Activated T-cell treated with anti-CD3 and anti-CD28 coated beads for 1 hour (primary cell): Measurements from ENCODE around the gene SRBD1.
A peak's percentile ranks its signal among the peaks of the same experiment; 100 is the strongest.

Experiments used
- DNase-seq: peaks from one replicate; pipeline ENCODE4 v3.0.0-alpha.2; 2020; ENCODE audit warnings: low read depth

The SRBD1 gene, protein sequence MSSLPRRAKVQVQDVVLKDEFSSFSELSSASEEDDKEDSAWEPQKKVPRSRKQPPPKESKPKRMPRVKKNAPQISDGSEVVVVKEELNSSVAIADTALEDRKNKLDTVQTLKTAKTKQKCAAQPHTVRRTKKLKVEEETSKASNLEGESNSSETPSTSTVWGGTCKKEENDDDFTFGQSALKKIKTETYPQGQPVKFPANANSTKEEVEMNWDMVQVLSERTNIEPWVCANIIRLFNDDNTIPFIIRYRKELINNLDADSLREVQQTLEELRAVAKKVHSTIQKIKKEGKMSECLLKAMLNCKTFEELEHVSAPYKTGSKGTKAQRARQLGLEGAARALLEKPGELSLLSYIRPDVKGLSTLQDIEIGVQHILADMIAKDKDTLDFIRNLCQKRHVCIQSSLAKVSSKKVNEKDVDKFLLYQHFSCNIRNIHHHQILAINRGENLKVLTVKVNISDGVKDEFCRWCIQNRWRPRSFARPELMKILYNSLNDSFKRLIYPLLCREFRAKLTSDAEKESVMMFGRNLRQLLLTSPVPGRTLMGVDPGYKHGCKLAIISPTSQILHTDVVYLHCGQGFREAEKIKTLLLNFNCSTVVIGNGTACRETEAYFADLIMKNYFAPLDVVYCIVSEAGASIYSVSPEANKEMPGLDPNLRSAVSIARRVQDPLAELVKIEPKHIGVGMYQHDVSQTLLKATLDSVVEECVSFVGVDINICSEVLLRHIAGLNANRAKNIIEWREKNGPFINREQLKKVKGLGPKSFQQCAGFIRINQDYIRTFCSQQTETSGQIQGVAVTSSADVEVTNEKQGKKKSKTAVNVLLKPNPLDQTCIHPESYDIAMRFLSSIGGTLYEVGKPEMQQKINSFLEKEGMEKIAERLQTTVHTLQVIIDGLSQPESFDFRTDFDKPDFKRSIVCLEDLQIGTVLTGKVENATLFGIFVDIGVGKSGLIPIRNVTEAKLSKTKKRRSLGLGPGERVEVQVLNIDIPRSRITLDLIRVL

DNA sequence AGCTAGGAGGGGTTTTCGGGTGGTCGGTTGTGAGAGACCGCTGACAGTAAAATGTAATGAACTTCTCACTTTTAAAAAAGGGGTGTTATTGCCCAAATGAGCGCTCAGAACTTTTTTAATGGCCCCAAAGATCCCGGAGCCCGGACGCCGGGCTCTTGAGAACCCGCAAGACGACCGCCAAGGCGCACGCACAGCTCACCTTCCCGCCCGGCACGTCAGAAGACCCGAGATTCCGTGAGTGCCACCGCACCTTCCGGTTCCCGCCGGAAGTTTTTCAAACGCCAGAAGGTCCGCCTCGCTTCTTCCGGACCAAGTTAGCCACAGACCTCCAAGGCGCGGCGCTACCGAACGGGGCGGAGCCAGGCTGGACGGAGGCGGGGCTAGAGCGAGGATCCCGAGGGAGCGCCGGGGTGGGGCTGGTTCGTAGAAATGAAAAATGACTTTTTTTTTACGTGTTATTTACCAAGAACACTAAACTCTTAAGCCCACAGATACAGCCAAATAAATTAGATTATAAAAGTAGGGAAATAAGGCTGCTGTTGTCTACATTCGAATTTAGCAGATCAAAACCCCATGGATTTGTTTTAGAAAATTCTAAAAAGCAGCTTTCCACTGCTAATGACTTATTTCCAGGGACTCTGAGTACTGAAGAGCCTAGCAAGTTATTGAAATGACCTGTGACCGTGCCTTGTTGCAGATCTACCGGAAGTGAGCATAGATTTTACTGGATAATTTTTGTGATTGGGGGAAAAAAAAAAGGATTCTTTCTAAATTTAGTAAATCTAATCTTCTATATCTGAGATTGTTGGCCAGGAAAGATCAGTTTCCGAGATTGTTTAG lies at the start of gene SRBD1:
Gene SRBD1, minus strand, starts transcription at position 248 of the 840 bp plus-strand sequence. CDS start 5,826 bp downstream, outside the sequence.
- DNase-seq: peak; percentile 72

DNA sequence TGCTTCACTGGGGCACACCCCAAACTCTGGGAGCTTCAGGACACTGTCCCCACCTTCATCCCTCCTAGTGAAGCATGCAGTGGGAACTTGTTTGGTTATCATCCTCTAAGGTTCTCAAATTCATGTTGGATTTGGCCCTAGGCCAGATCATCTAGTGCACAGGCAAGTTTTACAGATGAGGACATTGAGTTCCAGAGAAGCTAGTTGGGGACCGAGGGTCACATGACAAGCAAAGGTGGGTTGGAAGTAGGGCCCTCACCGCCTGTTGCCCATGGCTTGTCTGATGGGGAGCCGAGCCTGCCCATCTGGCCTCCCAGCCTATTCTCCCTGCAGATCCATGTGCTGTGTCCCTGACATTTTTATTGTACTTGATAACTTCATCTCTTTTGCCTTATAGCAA lies 43.2 kb upstream of the SRBD1 start:
- no peak for DNase-seq

DNA sequence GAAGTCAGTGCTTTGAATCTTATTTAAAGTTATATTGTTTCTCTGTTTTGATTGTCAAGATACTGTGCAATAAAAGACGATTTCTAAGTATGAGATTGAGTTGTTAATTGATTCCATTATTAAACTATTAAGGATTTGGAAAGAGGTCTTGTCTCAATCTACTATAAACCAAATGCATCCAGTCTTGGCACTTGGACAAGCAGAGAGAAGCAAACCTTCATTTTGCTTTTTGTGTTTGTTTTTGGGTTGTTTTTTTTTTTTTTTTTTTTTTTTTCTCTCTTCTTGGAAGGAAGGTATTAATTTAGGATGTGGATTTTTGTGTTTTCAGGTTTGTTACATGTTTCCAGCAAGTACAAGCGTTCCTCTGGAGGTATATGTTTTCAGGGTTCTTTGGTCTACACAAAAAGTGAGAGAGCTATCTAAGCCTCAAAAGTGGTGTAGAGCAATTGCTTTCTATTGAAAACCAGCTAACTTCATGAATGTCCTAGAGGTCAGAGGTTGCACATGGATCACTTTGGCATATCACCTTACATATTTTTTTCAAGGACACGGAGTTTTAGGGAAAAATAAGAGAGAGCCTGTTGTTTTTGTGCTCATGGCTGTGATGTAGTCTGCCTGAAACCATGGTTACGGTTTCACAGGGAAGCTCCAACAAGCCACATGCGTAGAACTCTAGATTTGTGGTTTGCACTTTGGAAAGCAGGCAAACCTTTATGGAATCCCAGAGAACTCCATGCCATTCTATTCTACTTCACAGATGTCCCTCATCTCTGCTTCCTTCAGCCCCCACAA lies 42.3 kb upstream of the SRBD1 start:
- no peak for DNase-seq

DNA sequence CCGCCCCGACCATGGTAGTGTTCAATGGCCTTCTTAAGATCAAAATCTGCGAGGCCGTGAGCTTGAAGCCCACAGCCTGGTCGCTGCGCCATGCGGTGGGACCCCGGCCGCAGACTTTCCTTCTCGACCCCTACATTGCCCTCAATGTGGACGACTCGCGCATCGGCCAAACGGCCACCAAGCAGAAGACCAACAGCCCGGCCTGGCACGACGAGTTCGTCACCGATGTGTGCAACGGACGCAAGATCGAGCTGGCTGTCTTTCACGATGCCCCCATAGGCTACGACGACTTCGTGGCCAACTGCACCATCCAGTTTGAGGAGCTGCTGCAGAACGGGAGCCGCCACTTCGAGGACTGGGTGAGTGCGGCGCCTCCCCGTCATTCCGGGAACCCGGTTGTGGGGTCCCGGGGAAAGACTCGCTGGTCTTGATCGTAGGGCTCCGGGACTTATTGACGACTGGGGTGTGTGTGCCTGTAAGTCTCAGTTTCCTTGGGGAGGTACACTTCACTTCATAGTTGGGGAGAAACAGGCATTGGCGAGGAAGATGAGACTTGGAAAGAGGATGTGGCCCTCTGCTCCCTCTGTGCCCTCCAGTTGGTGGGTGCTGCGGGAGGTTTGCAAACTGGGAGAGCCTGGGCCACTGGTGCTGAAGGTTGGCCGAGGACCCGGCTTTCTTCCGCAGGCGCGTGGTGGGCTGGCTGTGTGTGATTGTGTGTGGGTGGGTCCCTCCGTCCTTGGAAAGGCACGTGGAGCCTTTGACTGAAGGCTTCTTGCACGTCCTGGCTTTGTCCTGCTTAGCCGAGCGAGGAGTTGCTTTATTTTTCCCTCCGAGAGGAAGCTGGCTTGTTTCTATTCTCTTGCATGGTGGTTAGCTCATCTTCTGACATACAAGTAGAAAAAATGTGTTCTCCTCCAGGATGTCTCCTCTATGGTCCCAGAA lies 41.3 kb upstream of the SRBD1 start:
- DNase-seq: peak; percentile 12

DNA sequence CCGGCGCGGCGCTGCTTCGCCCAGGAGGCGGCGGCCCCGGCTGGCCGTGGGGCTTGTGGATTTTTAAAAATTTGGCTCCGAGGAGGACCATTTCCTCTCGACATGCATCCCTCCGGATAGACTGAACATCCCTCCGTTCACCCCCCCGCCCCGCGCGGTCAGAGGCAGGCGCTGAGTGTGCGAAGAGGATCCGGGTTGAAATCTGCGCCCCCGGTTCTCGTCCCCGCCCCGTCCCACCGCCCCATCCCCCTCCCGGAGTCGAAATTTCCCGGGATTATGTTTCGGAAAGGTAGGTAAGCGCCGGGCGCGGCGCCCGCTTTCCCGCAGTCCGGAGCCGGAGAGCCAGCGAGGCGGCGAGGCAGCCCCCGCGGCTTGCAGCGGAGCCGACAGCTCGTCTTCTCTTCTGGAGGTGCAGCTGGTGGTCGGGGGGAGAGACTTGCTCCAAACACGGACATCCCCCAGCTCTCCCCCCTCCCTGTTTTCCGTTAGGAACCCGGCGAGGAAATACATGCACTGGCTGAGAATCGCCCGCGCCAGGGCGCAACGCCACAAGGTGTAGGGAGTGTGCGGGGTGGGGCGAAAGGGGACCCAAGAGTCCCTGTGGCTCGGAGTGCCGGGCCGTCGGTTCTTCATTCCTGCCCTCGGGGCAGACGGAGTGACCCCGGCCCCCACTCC lies 40.5 kb upstream of the SRBD1 start, which contains the start of gene PRKCE:
Gene PRKCE, plus strand, starts transcription at position 261 of the 675 bp plus-strand sequence.
- peak; percentile 50 for DNase-seq

DNA sequence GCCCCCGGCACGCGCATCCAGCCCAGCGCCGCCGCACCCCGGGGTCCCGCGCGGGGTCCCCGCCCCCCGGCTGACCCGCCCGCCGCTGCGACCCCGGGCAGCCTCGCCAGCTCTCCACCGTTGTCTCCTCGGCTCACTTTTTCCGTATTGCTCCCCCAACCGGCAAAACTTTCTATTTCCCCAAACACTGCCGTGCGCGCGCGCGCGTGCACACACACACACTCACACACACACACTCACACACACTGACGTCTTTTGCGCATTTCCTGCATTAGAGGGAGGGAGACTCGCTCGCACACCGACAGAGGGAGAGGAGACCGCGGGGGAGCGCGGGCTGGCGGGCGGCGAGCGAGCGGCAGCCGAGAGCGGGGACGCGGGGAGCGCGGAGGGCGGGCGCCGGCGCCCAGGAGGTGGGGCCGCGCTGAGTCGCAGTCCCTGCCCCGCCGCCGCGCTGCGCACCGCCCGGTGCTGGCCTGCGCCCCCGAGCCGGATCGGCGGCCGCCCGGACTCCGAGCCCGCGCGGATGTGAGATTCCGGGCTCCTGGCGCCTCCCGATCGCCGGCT lies 39.9 kb upstream of the SRBD1 start:
- peak; percentile 93 for DNase-seq

DNA sequence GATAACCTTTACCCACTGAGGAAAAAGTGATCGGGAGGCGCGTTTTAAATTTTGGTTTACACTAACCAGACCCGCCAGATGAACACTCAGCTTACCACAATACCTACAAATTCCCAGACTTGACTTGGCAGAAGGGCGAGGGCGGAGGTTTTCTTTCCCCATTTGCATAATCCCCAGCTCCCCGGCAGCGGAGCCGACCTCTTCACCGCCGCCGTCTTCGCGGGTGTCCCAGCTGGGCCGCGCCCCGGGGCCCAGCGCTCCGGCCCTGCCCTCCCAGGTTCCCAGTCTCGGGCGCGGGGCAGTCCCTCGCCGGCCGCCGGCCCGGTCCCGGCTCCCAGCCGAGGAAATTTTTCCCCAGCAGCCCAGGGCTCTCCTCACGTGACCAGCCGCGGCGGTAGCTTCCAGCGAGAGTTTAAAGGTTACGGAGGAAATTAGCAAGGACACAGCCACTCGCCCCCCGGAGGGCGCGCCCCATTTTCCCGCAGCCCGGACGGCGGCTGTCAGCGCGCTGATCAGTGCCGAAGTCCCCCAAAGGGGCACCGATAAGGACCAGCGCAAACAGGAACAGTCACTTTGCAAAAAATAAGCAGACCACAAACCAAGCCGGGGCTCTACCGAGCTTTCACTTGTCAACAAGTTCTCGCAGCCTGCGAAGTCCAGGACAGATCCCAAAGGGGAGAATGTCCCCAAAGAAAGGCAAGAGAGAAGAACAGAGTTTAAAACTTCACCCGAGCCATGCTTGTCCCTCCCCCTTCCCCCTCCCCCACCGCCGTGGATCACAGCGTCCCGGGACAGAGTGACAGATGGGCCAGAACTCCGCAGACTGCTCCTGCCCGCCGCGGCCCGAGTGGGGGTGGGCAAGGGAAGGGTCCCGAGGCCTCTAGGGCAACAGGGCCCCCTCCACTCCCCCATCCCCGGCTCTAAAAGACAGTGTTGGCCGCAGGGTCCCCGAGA lies 39.1 kb upstream of the SRBD1 start:
- DNase-seq: peak; percentile 59

DNA sequence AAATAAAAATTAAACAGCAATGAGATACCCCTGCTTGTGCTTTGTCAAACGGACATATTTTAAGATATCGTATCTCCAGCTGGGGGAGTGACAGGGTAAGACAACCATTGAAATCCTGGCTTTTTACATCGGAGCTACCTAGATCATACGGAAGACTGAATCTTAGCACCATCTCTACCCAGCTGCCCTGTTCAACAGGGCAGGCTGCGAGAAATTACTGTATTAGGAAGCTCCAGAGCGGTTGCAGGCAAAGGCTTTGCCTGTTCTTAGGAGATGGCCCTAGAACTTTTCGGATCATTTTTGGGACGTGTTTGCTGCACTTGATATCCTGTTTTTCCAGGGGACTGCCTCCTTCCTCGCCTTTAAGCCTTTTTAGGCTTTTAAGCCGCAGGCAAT lies 38.4 kb upstream of the SRBD1 start:
- no peak for DNase-seq

DNA sequence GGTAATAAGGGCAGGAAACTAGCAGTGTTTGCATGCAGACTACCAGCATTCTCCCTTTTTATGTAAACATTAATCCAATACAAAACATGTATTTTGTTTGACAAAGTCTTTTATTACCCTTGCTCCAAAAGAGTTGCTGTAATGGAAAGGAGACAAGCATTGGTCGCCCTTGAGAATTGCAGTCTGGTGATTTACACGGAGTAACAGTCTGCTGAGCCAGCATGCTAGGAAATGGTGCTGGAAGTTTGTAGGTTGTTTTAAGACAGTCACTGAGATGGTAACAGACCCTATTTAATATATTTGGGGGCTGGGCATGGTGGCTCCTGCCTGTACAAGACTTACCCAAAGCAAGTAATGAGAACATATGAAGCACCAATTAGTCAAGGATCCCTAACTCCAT lies 37.6 kb upstream of the SRBD1 start:
- DNase-seq: no peak

DNA sequence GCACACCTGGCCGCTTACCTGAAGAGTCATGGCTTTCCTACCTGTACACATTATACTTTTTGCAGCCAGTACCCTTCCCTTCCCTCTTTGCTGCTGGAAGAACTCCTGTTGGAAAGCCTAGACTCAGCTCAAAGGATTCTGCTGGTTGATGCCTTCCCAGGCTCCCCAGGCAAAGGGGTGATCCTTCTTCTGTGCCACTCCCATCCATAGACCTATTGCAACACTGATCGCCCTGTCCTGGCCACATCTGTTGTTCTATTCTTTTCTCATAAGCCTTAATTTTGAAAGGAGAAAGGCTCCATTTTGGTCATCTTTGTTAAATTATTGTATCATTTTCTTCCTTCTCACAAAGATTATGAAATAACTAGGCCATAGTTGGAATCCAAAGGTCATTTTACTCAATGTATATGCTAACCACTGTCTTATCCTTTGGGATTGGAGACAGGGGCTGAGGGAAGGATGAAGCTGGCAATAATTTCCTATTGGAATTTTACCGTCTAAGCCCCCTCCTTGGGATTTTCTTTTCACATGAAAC lies 37.0 kb upstream of the SRBD1 start:
- no peak for DNase-seq

DNA sequence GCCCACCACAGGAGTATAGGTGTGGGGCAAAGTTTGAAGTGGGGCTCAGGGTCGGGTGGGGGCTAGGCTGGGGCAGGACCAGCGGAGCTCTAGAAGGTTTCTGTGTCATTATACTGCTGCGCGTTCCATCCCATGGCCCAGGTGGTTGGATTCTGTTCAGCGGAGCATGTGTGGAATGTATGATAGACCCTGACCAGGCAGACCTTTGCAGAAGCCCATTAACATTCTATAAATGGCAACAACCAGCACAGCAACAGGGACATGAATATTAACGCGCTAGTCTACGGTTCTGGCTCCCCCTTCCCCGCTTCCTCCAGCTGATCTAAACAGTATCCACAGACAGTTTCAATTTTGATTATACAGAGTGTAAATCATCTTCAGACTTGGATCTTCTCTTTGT lies 36.3 kb upstream of the SRBD1 start:
- DNase-seq: no peak

DNA sequence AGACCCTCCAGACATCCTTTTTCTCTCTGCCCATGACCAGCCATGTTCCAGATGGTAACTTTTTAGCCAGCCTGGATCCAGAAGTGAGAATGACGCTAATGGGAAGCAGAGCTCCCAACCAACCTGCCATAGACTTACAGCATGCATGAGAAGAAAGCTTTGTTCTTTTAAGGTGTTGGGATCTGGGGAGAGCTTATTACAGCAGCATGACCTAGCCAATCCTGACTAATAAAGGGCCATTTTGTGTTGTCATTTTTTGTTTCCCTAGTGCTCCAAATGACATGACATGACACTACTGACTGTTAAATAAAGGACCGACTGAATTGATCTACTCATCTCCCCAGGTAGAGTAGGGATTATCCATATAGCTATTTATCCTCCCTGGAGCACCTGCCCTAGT lies 35.2 kb upstream of the SRBD1 start:
- no peak for DNase-seq

DNA sequence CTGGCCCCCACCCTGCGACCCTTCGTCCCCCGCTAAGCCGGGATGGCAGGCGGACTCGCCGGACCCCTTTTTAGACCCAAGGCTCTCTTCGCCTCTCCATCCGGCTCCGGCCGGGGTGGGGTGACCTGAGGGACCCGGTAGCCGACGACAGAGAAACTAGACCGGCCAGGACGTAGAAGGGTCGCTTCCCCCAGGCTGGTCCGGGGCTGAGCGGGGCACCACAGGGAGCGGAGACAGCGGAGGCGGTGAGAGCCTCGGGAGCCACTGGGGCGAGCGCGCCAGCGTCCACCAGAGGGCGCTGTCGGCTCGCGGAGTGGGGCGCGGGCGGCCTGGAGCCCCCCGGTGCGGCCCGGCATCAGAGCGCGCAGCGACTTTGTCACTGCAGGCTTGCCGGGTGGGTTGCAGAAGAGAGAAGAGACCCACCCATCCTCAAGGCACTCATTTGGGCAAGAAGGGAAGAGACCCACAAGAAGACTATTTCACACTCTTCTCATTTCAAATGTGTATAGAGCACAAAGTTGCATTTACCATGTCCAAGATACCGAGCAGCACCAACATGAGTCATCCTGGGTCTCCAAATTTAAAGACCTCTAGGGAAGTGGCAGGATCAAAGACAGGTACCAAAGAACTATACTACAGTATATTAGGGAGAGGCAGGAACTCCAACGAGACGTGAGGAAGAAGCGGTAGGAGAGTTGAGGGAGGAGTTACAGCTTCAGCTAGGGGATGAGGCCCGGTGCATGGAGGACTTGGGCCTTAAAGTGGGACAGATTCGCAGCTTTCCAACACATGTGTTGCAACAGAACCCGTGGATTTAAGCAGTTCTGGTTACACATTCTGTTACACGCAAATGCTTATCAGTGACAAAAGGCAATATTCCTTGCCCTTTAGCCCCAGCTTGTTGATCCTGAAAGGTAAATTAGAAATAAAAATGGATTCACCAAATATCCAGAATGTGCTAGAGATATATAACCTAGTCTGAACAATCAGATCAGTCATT lies 32.8 kb upstream of the SRBD1 start:
- peak; percentile 75 for DNase-seq

DNA sequence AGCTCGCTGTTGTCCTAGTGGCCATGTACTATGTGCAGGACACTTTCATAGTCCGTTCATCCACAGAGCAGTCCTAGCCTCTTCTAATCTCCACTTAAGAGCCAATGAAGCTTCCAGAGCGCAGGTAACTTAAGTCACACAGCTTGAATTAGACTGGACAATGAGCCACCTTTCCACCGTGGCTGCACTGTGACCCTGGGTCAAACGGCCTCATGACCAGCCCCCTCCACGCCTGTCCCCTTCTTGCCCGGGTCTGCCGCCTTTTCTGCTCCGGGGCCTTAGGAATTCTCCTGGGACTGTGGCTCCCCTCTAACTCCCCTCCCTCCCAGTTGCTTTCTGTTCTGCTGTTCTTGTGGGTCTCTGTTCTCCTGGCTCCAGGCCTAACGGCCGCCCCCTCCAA lies 32.0 kb upstream of the SRBD1 start:
- no peak for DNase-seq

DNA sequence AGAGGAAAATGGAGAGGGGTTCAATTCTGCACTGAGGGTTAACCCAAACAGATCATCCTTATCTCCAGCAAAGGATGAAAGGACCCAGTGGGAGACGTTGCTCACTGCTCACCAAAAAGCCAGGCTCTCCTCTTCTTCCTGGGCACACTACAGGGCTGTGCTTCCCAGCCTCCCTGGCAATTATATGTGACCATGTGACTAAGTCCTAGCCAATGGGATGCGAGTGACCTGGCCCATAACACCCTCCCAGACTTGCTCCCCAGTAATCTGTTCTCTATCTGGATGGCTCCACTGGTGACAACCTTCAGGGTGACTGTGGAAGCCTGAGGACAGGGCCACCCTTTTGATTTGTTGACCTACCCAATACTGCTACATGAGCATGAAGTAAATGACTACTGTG lies 29.5 kb upstream of the SRBD1 start:
- DNase-seq: no peak

DNA sequence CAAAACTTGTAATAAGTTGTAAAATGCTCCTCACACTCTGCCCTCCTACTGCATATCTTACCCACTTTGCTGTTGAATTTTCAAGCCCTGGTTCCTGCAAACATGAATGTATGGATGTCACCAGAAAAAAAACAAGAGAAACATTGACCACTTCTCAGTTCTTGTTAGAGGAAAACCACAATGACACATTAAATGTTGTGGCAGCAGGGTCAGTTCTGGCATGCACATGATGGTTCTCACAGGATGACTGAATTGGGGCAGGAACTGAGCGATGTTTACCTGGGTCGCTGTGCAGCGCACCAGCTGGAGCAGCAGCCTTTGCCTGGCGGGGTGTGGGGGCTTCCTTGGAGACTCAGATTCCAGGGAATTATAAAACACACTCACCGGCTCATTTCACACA lies 26.4 kb upstream of the SRBD1 start:
- DNase-seq: no peak
